Kidney (tissue), 14 donors: ENCODE data around the gene NECTIN1. TPM values are rescaled to one million over a fixed set of nuclear protein-coding genes. Genes with fewer than 3 reads are reported as not detected.
A peak's percentile ranks its signal among the peaks of the same experiment; 100 is the strongest.

Source experiments
- DNase-seq, 5 donors: peaks; one replicate each; pipeline ENCODE4 v3.0.0-alpha.2; 2013 to 2020
- FAIRE-seq: peaks from 2 replicates; lab custom pipeline; 2012; peaks lifted over from hg19 to GRCh38; lab: Jason Lieb, UNC
- H3K27ac ChIP-seq, 2 donors: one replicate each; pipeline ENCODE4 v1.7.0; 2013; ENCODE audit warnings: low read depth in 2 of 2, low read length in 2 of 2, inconsistent platforms in 1 of 2
- H3K27me3 ChIP-seq: one replicate; pipeline ENCODE4 v1.7.1; 2013; ENCODE audit warnings: low read length, inconsistent platforms; ENCODE audit not compliant: control insufficient read depth, insufficient read depth
- H3K36me3 ChIP-seq, 3 donors: one replicate each; pipeline versions ENCODE4 v1.7.0 to v1.7.1; 2013; ENCODE audit warnings: low read length in 3 of 3, control low read depth in 1 of 3, inconsistent platforms in 1 of 3; ENCODE audit not compliant: insufficient read depth in 3 of 3, control insufficient read depth in 2 of 3
- H3K4me1 ChIP-seq, 3 donors: one replicate each; pipeline versions ENCODE4 v1.7.0 to v1.7.1; 2013; ENCODE audit warnings: low read length in 3 of 3, inconsistent platforms in 1 of 3, low read depth in 1 of 3; ENCODE audit not compliant: control insufficient read depth in 2 of 3, insufficient read depth in 2 of 3
- H3K4me3 ChIP-seq, 3 donors: one replicate each; pipeline versions ENCODE4 v1.7.0 to v1.8.1; 2013; ENCODE audit warnings: low read length in 3 of 3, control low read depth in 1 of 3, inconsistent platforms in 1 of 3
- H3K9ac ChIP-seq, 3 donors: one replicate each; pipeline versions ENCODE4 v1.7.0 to v1.7.1; 2013; ENCODE audit warnings: low read length in 3 of 3, control low read depth in 1 of 3, inconsistent platforms in 1 of 3
- H3K9me3 ChIP-seq, 3 donors: one replicate each; pipeline versions ENCODE4 v1.7.0 to v1.7.1; 2013; ENCODE audit warnings: low read length in 3 of 3, control low read depth in 1 of 3, inconsistent platforms in 1 of 3; ENCODE audit not compliant: control insufficient read depth in 2 of 3, insufficient read depth in 1 of 3
- CTCF ChIP-seq: IDR thresholded peaks from 3 replicates; pipeline ENCODE4 v1.5.1; 2012; ENCODE audit warnings: mild to moderate bottlenecking, moderate library complexity, borderline replicate concordance; ENCODE audit not compliant: insufficient read depth; ENCODE audit errors: extremely low read depth
- intact Hi-C: fragments of 100-400 bp; cut with DNase I; formaldehyde crosslinking; loops from one replicate; pipeline ENCODE4 v1.11.1; 2022
- polyA plus RNA-seq: library from polyadenylated mRNA; stranded (reverse); fragments of 350-450 nt; fragmentation: Illumina TruSeq; extraction: RNeasy Lipid Tissue Mini Kit (QIAGEN cat#74804); gene quantifications from one replicate; pipeline ENCODE4 v1.2.3, GENCODE V29; 2014; ENCODE audit warnings: low read depth, low replicate concordance; ENCODE audit not compliant: insufficient read depth
- total RNA-seq: library from RNA; stranded (reverse); fragmentation: NEBNext Ultra II Directional; extraction: Animal tissue kit (Norgen Biotek cat#: 25700); gene quantifications from one replicate; pipeline ENCODE4 v1.2.1, GENCODE V29; 2021
- donor health status: control.
- donor health status: control.
- donor health status: control.
- donor health status: control.
- donor health status: control.
- donor health status: DM: yes; HTN: yes; CAD: no.
- donor health status: Normal renal cell carcinoma (clear cell type).

NECTIN1 gene
- total and polyA plus RNA-seq, 2 donors from 2014 or later: 6.0 to 13.2 TPM

GRCh38 chr11:119659971-119660723 is 68.9 kb downstream of the NECTIN1 start:
- DNase-seq: peak in 4 of 5 donors; percentile 48 to 69 (median 56)
- Histone ChIP-seq H3K36me3 (no peaks in the 10 kb centered on the region), H3K27me3 (no peaks in the 10 kb centered on the region), H3K9me3 (no peaks in the 10 kb centered on the region), H3K4me1 (no peaks in the 10 kb centered on the region), H3K4me3 (no peak overlapping the region), H3K27ac (no peak overlapping the region), H3K9ac (no peak overlapping the region)
- no peak for TF ChIP-seq CTCF
- FAIRE-seq: no peak
- intact Hi-C loops: loop anchor here (10.0 kb wide), 2 partner anchors 415 to 455 kb away; no protein-coding TSS in a partner anchor

GRCh38 chr11:119652907-119653659 is 75.9 kb downstream of the NECTIN1 start:
- DNase-seq (no peak), FAIRE-seq (no peak)
- no peaks in the 10 kb centered on the region for H3K4me1 ChIP-seq
- no peaks in the 10 kb centered on the region for H3K9me3 ChIP-seq
- H3K27ac ChIP-seq: no peak overlapping the region
- no peak overlapping the region for H3K9ac ChIP-seq
- H3K36me3 ChIP-seq: no peaks in the 10 kb centered on the region
- no peak for TF ChIP-seq CTCF
- no peak overlapping the region for H3K4me3 ChIP-seq
- no peaks in the 10 kb centered on the region for H3K27me3 ChIP-seq
- intact Hi-C loops: no loop called here

- no peak overlapping the region for H3K9ac ChIP-seq
- FAIRE-seq (no peak), DNase-seq (no peak)
- TF ChIP-seq CTCF: no peak
- no peaks in the 10 kb centered on the region for H3K9me3 ChIP-seq
- H3K36me3 ChIP-seq: no peaks in the 10 kb centered on the region
- no peaks in the 10 kb centered on the region for H3K4me1 ChIP-seq
- intact Hi-C loops: no loop called here
- H3K4me3 ChIP-seq: no peak overlapping the region
- H3K27ac ChIP-seq: no peak overlapping the region
- H3K27me3 ChIP-seq: no peaks in the 10 kb centered on the region
Measured at GRCh38 chr11:119651802-119652584, 77.0 kb downstream of the NECTIN1 start.
